HG03139 (cell line): ENCODE results near the gene TMEM131.
A peak's percentile ranks its signal among the peaks of the same experiment; 100 is the strongest.
"Not testable (repeated sequence)": the region's sequence is repeated elsewhere in the genome, so short reads cannot be mapped to it uniquely, and the experiment has no call there.

Experiments
- ATAC-seq: cut with Tn5 transposase; IDR thresholded peaks from one replicate; pipeline ENCODE4 v1.9.1; 2021; ENCODE audit not compliant: unreplicated experiment

The TMEM131 gene

GRCh38 chr2:98025481-98026037 lies 29.8 kb upstream of the TMEM131 start:
- ATAC-seq, result no peak

GRCh38 chr2:98022067-98022466 lies 26.3 kb upstream of the TMEM131 start:
- not testable (repeated sequence) for ATAC-seq

- ATAC-seq, result no peak
These were observed 25.4 kb upstream of the TMEM131 start for GRCh38 chr2:98020992-98021713.

GRCh38 chr2:98020516-98020915 lies 24.8 kb upstream of the TMEM131 start:
- no peak for ATAC-seq

DNA sequence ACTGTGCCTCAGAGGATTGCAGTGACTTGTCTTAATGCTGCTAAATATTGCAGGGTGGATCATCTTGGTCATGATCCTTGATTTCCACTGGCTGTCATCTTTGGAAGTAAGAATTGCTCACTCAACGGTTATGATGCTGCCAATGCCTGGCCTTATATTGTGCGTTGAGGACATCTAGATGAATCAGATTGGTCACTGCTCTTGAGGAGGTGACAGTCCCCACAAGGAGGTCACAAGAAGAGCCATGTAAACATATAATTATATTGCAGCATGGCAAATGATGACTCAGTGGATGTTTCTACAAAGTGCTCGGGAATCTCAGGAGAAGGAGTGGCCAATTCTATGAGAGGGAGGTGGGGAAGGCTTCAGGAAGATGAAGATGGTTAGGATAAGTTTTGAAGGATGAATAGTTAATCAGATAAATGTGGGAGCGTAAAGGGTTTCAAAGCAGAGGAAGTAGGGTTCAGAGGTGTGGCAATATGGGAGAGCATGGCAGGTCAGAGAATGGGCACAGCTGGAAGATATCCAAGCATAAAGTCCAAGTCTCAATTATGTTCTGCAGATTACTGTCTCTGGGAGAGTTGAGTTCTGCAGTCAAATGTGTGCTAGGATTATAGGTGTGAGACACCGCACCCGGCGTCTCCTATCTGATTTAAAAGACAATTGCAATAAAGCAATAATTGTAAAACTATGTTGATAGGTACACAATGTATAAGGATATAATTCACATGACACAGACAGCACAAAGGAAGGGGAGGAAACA lies 21.3 kb upstream of the TMEM131 start:
- no peak for ATAC-seq

GRCh38 chr2:98015671-98016070 lies 19.9 kb upstream of the TMEM131 start:
- no peak for ATAC-seq

- no peak for ATAC-seq
These were observed 18.6 kb upstream of the TMEM131 start for GRCh38 chr2:98014379-98014778.

DNA sequence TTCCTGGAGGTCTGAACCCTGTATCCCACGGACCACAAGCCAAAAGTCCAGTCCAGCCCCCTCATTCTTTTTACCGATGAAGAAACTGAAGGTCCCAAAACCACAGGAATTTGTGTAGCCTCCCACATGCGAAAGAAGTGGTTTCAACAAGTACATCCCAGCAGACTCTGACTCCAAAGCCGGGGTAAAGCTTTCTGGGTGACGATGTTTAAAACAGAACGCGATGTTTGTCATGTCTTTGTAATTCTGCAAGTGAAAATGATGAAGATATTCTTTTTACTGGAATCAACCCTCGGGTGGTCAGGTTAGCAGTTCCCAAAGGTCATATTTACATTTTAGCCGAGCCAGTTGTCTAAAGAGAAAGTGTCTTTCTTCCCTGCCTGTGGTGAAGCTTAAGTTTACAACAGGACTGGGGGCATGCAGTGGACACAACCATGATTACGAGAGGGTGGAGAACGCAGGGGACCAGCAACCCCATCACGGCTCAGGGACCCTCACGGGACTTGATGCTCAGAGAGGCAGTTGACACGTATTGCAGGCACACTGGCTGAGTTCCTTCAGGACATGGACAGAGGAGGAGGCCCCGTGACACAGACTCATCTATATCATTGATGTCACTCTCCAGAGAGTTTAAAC lies 17.8 kb upstream of the TMEM131 start:
- no peak for ATAC-seq

- peak; percentile 67 for ATAC-seq
These were observed 16.8 kb upstream of the TMEM131 start for GRCh38 chr2:98012561-98012991.

DNA sequence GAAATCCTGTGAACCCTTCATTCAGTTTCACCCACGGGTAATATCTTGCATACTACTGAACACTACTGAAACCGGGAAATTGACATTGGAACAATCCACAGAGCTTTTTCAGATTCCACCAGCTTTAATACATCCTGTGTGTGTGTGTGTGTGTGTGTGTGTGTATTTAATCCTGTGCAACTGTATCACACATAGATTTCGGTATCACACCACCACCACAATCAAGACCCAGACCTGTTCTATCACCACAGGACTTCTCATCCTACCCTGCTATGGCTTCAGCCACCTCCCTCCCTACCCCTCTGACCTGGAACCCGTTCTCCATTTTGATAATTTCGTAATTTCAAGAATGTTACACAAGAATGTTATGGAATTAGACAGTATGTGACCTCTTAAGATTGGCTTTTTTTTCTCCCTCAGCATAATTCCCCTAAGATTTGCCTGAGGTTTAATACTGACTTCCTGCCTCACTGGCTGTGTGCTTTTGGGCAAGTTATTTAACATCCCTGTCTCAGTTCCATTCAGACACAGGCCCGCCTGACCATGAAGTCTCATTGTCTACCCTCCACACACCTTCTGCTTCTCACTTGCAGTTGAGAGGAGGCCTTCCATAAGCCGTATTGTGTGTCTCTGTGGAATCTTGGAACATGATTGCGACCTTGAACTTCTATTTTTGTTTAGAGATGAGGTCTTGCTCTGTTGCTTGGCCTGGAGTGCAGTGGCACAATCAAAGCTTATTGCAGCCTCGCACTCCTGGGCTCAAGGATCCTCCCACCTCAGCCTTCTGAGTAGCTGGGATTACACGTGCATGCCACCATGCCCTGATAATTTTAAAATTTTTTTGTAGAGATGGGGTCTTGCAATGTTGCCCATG lies 14.4 kb upstream of the TMEM131 start:
- no peak for ATAC-seq

- ATAC-seq, result no peak
These were observed 12.7 kb upstream of the TMEM131 start for GRCh38 chr2:98008415-98008814.

DNA sequence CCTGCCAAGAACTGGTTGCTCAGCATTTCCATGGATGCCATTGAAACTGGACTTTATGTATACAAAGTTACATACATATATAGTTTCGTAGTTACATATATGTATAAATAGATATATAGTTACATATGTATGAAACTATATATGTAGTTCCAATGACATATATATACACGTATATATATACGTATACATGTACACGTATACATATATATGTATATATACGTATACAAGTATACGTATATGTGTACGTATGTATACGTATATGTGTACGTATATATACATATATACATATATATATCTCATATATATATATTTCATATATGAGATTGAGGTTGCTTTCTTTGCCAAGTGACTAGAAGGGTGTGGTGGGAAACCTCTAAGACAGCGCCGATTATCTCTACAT lies 10.6 kb upstream of the TMEM131 start:
- no peak for ATAC-seq

GRCh38 chr2:98004613-98005012 lies 8.9 kb upstream of the TMEM131 start:
- ATAC-seq, result no peak

GRCh38 chr2:98004047-98004446 lies 8.3 kb upstream of the TMEM131 start:
- no peak for ATAC-seq

DNA sequence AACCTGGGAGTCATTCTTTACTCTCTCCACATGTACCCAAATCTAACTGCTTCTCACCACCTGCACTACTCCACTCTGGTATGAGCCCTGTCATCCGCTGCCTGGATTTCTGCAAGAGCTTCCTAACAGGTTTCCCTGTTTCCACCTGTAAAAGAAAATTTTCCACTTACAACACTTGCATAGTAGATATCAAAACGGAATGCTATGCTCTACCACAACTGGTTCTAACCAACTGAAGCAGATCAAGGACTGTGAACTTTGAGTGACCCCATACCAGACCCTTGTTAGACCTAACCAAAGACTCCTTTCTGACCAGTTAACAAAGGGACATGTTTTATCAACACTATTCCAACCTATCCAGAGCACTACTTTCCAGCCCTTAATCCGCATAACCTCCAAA lies 3.8 kb upstream of the TMEM131 start:
- ATAC-seq, result no peak

- no peak for ATAC-seq
These were observed 2.8 kb upstream of the TMEM131 start for GRCh38 chr2:97998431-97999005.

DNA sequence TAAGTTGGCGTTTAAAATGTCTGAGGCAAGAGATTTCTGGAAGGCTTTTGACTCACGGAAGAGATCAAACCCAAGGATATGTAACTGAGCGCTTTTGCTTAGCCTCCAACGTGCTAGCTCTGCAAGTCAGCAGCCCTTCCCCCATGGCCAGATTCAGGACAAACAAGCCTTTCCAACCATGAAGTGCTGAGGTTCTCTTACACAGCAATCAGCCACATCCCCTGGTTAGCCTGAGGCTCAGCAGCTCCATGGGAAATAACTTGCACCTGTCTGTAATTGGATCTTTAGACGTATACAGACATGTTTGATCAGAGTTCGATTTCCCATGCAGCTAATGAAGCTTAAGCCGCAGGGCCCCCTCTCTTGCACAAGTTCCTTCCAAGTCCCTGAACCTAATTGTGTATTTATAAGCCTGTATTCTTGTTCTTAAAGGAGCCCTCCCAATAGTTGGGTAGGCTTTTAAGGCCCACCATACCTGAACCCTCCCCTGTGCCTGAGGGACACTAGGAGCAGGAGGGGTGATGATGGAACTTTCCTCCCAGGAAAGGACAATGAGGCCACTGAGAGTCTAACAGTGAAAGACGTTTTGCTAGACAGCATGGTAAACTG lies 2.1 kb upstream of the TMEM131 start:
- ATAC-seq, result no peak

GRCh38 chr2:97996679-97997078 lies 931 bp upstream of the TMEM131 start:
- ATAC-seq, result no peak

- ATAC-seq, result peak; percentile 34
These were observed 568 bp downstream of the TMEM131 start for GRCh38 chr2:97995026-97995733.
